HG03575 (cell line): Measurements from ENCODE around the gene PKP1.

Source experiments
- ATAC-seq: cut with Tn5 transposase; IDR thresholded peaks from one replicate; pipeline ENCODE4 v1.9.1; 2021; ENCODE audit not compliant: unreplicated experiment, insufficient number of reproducible peaks, low FRiP score; ENCODE audit errors: extremely low read depth

The PKP1 gene

DNA sequence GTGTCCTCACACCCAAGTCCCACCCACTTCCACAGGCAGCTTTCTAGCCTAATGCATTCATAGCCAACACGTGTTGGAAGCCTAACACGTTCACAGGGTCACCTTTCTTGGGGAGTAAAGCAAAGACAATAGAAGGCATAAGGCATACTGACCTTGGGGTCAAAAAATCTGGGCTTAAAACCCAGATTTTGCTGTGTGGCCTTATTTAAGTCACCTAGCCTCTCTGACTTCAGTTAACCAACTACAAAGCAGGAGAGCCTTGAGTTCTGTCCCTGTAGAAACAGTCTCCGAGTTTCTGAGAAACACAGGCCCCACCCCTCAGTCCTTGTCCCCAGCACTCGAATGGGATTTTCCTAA lies 92.8 kb downstream of the PKP1 start:
- no peak for ATAC-seq

DNA sequence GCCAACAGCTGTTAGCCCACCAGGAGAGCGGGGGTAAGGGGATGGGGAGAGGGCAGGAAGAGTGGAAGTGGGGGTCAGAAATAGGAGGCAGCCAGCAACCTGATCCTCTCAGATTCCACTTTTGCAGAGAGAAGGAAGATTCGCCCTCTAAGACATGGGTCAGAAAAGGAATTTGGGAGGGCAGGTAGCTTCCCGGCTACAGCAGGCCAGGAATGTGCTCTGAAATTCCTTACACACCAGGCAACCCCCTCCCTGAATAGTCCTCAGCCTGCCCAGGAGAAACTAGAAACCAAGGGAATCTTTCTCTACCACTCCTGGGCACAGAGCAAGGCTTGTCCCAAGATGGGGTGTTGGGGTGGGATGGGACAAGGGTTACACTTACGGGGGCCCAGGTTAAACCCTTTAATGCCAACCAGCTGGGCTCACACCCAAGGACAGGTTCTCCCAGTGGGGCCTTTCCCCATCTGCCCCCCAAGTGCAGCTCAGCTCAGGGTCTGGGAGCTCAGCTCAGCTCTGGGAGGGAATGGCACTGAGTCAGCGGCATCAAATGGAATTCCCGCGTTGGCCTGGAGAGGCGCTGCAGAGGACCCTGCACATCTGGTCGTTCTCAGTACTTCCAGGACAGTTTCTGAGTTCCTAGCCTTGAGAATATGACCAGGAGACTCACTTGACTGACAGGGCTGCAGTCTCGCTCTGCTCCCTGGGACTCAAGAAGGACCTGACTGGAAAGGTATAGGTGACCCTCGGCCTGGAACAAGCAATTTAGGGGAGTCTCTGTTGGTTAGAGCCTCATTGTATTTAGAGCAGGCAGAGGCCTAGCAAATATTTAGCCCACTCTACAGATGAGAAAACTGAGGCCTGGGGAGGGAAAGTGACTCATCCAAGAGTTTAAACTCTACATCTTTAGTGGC lies 93.4 kb downstream of the PKP1 start:
- ATAC-seq, result no peak

DNA sequence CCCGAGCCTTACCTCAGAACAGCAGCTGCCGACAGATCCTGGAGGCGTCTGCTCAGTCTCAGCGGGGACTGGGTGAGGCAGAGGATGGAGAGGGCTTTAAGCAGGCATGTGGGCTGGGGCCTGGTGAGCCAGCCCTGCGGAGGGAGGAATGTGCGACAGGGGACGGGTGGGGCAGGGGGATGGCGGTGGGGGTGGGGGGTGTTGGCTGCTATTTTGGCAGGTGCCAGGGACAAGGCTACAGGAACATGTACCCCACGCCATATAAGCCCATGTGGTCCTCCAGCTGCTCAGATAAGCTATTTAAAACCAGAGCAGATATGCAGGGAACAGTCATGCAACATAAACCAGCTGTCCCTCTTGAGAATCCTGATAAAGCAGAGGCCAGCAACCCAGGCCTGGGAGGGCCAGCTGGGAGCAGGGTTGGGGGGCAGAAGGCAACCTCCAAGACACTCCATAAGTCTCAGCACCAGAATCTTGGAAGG lies 94.3 kb downstream of the PKP1 start, which contains the start of gene TNNT2:
TSS of gene TNNT2 (minus strand) at position 70 of the 482 bp plus-strand sequence. CDS start 4,426 bp downstream, outside the sequence.
- ATAC-seq, result no peak

GRCh38 chr1:201378804-201379203 lies 95.5 kb downstream of the PKP1 start:
- ATAC-seq, result no peak

DNA sequence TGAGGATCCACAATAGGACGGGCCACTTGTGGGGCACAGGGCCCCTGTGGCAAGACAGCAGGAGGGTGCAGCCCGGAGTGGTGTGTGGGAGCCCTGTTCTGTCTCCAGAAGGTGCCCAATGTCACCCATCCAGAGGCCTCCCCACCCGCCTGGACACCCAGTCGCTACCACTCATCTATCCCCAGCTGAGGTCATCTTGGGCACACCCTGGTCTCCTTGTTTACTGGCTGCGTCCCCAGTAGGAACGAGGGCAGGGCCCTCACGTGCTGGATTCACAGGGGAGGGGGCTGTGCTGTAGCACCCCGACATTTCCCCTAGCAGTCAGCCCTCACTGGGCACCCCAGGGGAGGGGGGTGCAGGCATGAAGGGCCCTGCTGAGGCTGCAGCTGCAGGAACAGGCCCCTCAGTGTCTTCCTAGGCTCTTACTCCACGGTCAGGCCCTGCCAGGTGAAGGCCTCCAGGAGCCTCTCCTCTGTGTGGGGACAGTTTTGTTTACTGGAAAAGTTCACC lies 96.5 kb downstream of the PKP1 start:
- no peak for ATAC-seq

GRCh38 chr1:201381130-201381529 lies 97.8 kb downstream of the PKP1 start:
- ATAC-seq, result no peak
